NOMO-1 (cell line): Measurements from ENCODE around the gene DOCK6.
A peak's percentile ranks its signal among the peaks of the same experiment; 100 is the strongest.

ENCODE experiments used
- DNase-seq, 2 experiments: peaks; one replicate each; lab custom pipeline; 2025; ENCODE audit not compliant: unreplicated experiment in 2 of 2; lab: John Stamatoyannopoulos, UW

DOCK6 gene

DNA sequence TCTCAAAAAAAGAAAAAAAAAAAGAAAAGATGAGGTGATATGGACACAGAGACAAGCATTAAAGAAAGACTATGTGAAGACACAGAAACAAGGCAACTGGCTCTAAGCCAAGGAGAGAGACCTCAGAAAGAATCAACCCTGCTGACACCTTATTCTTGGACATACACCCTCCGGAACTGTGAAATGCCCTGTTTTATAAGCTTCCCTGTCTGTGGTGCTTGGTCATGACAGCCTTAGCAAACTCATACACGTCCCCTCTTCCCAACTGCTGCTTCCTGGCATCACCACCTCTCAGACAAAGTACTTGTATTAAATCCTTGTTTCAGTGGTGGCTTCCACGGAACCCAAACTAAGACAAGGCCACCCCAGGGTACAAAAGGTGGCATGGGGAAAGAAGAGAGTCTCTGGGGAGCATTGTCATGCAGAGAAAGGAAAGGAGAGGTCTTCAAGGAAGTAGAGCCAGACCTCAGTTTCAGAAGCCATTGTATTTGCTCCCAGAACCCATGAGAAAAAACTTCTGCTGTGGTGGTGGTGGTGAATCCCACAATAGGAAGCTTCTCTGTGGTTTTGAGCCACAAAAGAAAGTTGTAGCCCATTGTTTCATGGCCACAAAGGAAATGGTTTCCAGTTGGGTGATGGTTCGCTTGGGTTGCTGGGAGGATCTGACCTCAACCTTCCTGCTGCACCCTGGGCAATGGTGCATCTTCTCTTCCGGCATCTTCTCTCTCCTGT lies 17.3 kb upstream of the DOCK6 start:
- peak; percentile 70 to 75 for DNase-seq

DNA sequence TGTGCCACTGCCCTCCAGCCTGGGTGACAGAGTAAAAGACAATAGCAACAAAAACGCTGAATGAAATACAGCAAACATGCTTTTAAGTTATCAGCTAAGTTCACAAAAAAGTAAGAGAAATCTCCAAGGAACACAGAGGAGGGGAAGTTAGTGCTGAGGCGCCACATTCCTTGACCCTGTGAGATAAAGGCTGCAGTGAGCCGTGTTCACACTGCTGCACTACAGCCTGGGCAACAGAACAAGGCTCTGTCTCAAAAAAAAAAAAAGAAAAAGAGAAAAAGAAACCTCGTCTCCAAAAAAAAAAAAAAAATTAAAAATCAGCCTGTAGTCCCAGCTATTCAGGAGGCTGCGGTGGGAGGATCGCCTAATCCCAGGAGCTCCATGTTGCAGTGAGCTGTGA lies 16.3 kb upstream of the DOCK6 start:
- no peak for DNase-seq

DNA sequence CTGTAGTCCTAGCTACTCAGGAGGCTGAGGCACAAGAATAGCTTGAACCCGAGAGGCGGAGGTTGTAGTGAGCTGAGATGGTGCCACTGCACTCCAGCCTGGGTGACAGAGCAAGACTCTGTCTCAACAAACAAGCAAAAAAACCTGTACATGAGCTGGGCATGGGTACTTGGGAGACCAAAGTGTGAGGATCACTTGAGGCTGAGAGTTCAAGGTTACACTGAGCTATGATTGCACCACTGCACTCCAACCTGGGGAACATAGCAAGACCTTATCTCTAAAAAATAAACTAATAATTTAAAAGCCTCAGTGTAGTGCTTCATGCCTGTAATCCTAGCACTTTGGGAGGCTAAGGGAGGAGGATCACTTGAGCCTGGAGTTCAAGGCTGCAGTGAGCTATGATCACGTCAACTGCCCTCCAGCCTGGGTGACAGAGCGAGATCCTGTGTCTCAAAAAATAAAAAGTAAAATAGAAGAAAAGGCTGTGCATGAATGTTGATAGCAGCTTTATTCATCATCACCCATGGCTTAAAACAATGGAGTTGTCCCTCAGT lies 12.3 kb upstream of the DOCK6 start:
- DNase-seq, result no peak

DNA sequence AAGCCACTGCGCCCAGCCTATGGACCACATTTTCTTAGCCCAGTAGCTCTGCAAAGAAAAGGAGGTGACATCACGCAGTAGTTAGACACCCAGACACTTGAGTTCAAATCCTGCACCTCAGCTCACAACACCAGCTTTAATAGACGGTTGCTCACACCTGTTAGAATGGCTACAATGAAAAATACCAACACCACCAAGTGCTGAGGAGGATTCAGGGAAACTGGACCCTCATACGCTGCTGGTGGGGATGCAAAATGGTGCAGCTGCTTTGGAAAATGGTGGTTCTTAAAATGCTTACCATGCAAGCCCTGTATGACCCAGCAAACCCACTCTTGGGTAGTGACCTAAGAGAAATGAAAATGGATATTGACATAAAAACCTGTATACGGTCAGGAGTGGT lies 11.7 kb upstream of the DOCK6 start:
- no peak for DNase-seq

DNA sequence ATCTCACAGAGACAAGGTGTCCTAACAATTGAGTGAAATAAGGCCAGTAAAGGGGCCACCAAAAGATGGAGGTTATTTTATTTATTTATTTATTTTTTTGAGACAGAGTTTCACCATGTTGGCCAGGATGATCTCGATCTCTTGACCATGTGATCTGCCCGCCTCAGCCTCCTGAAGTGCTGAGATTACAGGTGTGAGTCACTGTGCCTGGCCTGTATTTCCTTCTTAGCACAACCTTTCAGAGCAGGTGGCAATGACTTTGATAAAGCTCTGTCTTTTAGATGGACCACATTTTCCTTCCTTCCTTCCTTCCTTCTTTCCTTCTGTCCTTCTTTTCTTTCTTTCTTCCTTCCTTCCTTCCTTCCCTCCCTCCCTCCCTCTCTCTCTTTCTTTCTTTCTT lies 11.0 kb upstream of the DOCK6 start:
- DNase-seq, result no peak

DNA sequence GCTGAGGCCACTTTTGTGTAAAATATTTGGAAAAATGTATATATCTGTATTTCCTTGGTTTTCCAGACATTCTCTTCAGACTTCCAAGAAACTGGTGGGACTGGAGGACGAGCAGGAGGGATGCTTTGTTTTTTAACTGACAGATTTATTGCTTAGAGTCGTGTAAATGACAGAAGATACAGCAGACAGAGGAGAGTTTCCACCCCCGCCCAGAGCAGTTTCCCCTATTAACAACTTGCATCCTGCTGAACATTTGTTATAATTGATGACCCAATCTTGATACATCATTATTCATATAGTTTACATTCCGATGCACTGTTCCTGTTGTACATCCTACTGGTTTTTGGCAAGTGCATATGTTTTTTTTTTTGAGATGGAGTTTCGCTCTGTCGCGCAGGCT lies 7.1 kb upstream of the DOCK6 start:
- no peak for DNase-seq

DNA sequence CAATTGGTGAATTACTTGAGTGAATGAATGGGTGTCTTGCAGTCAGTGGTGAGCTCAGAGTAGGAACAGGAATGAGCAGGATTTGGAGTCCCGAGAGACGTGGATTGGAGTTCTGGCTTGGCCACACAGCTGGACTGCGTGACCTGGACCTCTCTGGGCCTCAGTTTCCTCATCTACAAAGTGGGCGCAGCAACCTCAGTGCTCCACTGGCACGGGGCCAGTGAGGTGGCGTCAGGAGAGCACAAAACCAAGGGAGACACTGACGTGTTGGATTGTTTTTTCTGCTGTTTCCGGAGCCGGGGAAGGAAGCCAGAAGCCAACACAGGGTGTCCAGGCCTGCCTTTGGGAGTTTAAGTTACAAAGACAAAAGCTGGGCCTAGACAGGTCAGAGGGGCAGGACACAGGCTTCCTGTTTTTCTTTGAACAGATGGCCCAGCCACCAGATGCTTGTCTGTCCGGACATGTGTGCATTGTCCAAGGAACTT lies 6.5 kb upstream of the DOCK6 start:
- DNase-seq, result no peak

DNA sequence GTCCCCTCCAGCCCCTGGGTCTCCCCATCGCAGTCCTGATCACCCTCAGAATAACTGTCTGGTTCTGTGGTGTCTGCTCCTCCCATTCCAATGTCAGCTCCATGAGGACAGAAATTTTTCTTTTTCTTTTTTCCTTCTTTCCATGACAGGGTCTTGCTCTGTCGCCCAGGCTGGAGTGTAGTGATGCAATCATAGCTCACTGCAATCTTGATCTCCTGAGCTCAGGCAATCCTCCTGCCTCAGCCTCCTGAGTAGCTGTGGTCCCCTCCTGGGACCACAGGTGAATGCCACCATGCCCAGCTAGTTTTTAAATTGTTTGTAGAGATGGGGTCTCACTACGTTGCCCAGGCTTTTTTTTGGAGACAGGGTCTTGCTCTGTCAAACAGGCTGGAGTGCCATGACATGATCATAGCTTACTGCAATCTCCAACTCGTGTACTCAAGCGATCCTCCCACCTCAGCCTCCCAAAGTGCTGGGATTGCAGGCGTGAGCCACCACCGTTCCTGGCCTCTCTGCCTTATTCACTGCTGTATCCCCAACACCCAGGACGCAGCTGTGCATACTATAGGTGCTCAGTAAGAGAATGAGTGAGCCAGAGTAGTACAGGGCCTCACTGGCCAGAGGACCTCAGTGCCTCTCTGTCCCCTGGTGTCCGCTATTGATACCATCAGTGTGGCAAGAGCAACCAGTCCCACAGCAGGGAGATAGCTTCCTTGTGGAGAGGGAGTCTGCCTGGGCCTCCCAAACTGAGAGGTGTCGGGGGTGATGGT lies 5.2 kb upstream of the DOCK6 start:
- DNase-seq, result no peak

DNA sequence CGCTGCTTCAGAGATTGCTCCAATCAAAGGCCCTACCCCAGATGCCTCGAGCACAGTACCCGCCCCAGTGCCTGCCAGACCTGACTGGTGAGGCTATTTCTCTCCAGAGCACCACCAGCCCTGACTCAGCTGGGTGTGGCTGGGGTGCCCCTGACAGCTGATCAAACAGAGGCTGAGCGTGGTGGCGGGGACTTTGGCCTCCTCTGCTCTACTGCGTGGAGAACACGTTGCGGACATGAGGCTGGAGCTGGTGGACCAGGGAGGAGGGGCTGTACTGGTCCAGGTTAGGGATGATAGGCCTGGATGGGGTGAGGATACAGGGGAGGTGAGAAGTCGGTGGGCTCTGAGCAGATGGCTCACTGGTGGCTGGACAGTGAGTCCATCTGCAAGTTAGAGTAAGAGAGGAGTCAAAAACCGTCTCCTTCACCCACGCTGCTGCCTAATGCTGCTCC lies 3.5 kb upstream of the DOCK6 start:
- DNase-seq, result no peak

DNA sequence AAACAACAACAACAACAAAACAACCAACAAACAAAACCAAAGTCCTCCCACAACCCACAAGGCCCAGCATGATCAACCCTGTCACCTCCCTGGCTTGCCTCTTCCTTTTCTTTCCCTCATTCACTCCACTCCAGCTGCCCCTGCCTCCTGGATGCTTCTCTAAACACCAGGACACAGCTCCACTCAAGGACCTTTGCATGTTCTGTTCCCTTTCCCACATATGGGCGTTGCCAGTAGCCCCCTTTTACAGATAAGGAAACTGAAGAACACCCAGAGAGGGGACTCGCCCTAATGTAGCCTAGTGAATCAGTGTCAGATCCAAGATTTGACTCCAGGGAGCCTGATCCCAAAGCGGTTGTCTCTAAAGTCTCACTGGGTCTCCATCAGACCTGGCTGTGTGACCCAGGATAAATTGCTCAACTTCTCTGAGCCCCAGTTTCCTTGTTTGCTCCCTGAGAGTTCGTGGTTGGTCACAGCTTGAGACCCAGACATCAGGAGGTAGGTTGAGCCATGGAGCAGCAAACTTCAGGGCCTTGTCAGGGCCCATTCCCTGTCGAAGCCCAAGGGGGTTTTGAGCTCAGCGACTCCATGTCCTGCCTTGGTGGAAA lies 3.0 kb upstream of the DOCK6 start:
- DNase-seq, result no peak

DNA sequence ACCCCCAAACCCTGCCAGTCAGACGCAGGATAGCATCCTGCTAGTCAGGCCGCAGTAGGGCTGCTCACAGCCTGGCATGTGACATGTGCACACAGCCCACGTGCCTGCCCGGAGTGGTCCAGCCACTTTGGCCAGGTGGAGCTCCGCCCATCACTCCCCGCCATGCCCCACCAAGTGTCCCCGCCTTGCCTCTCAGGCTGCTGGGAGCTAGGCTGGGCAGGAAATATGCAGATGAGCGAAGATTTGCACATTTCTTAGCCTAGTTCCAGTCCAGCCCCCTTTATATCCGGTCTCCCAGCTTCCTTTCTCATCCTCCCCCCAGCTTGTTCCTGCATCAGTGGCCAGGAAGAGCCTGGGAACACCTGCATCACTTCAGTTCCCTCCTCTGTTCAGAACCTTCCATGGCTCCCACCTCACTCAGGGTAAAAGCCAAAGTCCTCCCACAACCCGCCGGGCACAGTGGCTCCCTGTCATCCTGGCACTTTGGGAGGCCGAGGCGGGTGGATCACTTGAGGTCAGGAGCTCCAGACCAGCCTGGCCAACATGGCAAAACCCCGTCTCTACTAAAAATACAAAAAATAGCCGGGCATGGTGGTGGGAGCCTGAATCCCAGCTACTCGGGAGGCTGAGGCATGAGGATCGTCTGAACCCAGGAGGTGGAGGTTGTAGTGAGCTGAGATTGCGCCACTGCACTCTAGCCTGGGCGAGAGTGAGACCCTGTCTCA lies 2.3 kb upstream of the DOCK6 start:
- no peak for DNase-seq

DNA sequence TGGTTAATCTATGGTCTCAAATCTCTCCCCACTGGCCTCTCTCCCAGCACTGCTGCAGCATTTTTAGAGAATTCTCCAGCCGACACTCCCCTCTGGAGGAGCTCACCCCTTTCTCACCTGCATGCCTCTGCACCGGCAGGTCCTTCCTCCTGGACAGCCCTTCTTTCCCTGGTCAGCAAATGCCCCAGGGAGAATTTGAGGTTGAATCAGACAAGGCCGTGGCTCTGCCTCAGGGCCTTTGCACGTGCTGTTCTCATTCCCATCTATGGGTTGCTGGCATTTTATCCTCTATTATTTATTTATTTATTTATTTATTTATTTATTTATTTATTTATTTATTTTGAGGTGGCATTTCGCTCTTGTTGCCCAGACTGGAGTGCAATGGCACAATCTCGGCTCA lies 1.4 kb upstream of the DOCK6 start:
- DNase-seq, result no peak

DNA sequence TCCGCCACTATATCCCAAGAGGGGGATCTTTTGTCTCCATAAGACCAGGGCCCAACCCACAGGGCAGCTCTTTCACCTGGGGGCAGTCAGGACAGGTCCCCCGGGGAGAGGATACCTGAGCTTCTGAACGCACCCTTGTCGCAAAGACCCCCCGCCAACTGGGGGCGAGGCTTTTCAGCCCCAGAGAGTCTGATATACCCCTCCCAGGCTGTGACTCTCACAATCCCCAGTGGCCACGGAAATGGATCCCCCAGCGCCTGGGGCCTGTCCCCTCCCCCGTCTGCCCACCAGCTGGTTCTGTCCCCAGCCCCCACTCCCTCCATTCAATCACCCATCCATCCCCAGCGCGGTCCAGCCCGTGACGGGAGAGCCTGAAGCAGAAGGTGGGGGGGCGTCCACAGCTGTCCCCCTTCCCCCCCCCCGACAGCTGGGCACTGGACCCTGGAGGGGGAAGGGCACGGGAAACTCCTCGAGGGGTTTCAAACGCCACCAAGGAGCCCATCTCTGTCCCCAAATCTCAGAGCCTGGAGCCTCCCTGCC lies 823 bp downstream of the DOCK6 start:
- DNase-seq, result no peak

DNA sequence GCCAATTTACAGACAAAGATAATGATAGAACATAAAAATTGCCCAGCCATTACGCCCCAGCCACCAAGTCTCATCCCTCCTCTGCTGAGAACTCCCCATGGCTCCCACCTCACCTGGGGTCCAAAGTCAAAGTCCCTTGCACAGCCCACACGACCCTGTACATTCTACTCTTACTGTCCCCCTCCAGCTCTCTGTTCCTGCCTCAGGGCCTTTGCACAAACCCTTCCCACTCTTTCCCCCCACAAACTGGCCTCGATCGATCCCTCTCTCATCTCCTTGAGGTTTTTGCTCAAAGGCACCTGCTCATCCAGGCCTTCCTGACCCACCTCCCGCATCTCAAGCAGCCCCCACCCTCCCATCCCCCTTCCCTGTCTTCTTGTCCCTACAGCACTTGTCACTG lies 1.3 kb downstream of the DOCK6 start:
- no peak for DNase-seq

DNA sequence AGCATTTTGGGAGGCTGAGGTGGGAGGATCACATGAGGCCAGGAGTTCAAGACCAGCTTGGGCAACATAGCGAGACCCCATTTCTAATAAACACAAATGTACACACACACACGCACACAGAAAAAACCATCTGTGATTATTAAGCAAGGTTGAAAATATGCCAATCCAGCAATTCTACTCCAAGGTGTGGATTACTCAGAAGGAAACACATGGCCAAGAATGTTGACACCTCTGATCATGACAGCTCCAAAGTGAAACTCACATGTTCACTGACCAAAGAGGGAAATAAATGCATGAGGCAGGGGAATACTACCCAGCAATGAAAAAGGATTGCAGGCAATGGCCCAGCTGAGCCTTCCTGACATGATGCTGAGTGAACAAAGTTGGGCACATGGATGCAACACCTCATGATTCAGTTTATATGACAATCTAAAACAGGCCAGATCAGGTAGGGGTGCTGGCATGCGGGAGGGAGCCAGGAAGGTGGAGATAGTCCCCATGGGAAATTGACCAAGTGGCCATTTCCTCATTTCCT lies 4.4 kb downstream of the DOCK6 start:
- no peak for DNase-seq

DNA sequence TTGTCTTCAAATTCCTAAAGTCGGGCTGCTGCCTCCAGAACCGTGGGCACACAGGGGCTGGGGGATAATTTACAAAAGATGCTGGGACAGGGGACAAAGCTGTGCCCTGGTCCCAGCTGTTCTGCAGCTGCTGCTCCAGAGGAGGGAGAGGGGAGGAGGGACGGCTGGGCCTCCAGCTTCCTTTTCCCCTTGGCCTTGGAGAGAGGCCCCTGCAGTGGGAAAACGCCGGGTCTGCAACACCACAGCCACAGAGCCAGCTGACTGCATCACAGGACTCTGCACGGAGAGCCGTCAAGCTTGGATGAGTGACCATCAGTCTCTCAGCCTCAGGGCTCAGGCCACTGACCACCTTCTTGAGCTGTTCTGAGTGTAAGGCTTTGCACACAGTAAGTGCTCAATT lies 6.1 kb downstream of the DOCK6 start:
- DNase-seq, result no peak

DNA sequence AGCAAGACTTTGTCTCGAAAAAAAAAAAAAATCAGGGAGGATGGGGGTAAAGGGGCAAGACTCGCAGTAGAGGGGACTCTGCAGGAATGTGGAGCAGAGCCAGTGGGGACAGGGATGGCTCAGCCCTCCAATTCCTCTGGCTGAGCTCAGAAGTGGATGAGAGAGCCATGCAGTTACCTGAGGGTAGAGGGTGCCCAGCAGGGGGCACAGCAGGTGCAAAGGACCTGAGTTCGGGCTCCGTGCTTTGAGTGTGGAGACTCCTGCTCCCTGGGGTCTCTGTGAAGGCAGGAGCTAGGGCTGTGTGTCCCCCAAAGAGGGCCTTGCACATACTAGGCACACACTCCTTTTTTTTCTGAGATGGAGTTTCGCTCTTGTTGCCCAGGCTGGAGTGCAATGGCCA lies 7.7 kb downstream of the DOCK6 start:
- DNase-seq, result no peak

DNA sequence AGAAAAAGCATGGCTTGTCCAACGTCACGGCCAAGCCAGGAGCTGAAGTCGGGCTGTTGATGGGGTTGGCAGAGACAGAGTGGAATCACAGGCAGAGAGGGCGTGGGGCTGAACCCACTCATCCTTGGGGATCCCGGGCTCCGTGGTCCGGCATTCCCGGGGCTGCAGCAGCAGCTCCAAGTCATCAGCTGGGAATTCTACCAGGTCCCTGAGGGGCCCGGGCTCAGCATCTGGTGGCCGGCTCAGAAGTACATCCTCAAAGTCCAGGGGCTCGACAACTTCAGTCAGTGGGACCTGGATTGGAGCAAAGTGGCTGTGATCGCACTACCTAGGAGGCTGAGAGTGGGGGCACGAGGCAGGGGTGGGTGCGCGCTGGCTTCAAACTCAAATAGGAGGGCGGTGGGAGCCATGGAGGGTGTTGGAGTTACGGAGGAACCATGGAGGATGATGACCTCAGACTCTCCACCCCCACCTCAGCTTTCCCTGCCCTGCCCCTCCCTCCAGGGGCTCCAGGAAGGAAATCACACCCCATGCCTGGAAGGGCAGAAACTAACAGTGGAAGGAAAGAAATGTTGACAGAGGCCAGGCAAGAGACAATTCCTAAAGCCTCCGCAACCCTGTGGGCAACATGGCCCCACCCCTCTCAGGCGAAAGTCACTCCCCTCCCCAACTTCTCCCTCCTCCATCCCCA lies 9.5 kb downstream of the DOCK6 start:
- no peak for DNase-seq

DNA sequence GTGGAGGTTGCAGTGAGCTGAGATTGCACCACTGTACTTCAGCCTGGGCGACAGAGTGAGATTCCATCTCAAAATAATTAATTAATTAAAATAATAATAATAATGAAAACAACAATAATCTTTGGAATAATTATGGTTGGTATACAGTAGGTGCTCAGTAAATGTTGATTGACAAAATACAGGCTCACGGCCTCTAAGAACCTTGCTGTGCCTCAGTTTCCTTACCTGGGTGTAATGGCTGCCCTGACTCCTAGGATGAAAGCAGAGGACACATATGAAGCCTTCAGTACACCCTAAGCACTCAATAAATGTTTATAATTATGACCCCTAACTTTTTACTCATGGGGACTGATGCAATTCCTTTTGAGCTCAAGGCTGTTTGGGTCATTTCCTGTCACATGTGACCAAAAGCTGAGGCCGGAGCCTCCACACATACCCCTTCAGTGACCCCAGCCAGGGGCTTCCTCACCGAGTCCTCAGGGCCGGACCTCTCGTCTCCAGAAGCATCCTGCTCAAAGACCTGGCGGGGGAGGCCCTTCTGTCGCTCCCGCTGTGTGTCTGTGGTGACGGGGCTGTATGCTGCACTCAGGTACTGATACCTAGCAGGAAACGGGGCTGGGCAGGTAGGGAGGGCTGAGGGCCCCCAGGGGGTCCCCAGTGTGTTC lies 10.5 kb downstream of the DOCK6 start:
- DNase-seq, result no peak
